Measurements from ENCODE around the gene RDH8.

DNA sequence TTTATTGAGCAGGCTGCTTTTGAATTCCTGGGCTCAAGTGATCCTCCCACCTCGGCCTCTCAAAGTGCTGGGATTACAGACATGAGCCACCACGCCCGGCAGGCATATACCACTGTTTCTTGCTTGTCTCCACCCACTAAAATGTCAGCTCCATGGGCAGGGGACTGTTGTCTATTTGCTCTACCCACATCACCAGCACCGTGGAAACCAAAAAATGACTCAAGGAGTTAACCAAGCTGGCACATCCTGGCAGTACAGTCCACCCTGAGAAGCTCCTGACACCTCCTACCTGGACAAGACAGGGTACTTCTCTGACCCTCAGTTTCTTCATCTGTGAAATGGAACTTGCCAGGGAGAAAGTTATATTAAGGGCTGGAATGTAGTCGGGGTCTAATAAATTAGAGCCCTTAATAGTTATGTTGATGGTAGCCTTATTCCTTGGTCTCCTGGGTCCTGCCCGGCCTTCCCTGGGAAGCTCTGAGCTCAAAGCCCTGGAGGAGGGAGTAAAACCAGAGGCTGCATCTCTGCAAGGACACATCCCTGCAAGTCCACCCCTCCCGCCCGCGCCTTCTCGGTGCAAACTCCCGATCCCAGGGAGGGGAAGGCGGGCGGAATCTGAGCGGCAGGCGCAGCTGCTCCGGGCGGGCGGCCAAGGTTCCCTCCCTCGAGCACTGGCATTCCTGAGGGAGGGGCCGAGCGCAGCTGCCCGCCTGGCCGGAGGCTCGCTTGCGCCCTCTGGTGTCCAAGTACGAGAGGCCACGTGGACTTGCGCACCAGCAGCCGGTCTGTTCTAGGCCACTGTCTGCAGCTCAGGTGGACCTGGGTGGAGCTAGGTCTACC lies 14.1 kb downstream of the RDH8 start:
- TF ChIP-seq KDM1A (IDR thresholded peaks at IDR 0.05; ENCODE audit: low read depth) = peak; percentile 42; the same call in 1 of the 2 replicates
- TF ChIP-seq, protein P1, sequence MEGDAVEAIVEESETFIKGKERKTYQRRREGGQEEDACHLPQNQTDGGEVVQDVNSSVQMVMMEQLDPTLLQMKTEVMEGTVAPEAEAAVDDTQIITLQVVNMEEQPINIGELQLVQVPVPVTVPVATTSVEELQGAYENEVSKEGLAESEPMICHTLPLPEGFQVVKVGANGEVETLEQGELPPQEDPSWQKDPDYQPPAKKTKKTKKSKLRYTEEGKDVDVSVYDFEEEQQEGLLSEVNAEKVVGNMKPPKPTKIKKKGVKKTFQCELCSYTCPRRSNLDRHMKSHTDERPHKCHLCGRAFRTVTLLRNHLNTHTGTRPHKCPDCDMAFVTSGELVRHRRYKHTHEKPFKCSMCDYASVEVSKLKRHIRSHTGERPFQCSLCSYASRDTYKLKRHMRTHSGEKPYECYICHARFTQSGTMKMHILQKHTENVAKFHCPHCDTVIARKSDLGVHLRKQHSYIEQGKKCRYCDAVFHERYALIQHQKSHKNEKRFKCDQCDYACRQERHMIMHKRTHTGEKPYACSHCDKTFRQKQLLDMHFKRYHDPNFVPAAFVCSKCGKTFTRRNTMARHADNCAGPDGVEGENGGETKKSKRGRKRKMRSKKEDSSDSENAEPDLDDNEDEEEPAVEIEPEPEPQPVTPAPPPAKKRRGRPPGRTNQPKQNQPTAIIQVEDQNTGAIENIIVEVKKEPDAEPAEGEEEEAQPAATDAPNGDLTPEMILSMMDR (IDR thresholded peaks at IDR 0.05) = peak; percentile 81
- peak; percentile 100 for TF ChIP-seq MAZ (IDR thresholded peaks at IDR 0.05; ENCODE audit: borderline replicate concordance, low read depth, low read length)
- TF ChIP-seq POLR2AphosphoS2 (conservative IDR thresholded peaks at IDR 0.05; ENCODE audit: low read length) = no peak
- no peak for TF ChIP-seq POLR2A (IDR thresholded peaks at IDR 0.05; ENCODE audit: low read length)
- TF ChIP-seq, protein P2, sequence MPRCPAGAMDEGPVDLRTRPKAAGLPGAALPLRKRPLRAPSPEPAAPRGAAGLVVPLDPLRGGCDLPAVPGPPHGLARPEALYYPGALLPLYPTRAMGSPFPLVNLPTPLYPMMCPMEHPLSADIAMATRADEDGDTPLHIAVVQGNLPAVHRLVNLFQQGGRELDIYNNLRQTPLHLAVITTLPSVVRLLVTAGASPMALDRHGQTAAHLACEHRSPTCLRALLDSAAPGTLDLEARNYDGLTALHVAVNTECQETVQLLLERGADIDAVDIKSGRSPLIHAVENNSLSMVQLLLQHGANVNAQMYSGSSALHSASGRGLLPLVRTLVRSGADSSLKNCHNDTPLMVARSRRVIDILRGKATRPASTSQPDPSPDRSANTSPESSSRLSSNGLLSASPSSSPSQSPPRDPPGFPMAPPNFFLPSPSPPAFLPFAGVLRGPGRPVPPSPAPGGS (IDR thresholded peaks at IDR 0.05) = no peak
